H1 (cell line): ENCODE results near the gene USP24. TPM values are rescaled to one million over a fixed set of nuclear protein-coding genes. Genes with fewer than 3 reads are reported as not detected.

Source experiments
- CTCF ChIA-PET: fragments of 300-600 bp; sonication (Branson Sonifier 250); formaldehyde crosslinking; loops from one replicate; lab custom pipeline; 2021; ENCODE audit not compliant: partially characterized antibody; lab: Charles Lee
- POLR2A ChIA-PET: fragments of 300-600 bp; sonication (Branson Sonifier 250); formaldehyde crosslinking; loops from one replicate; lab custom pipeline; 2021; ENCODE audit warnings: inconsistent platforms; ENCODE audit not compliant: partially characterized antibody; lab: Charles Lee
- DNase-seq, 2 experiments: peaks; one replicate each; pipeline versions ENCODE4 v3.0.0 to v3.0.0-alpha.2; 2010 to 2022; ENCODE audit warnings: low spot score in 2 of 2, low read depth in 1 of 2, mixed read lengths in 1 of 2
- FAIRE-seq: peaks from 2 replicates; lab custom pipeline; 2011; peaks lifted over from hg19 to GRCh38; lab: Jason Lieb, UNC
- H2AFZ ChIP-seq: 2 replicates; pipeline ENCODE4 v1.8.1; 2012; ENCODE audit warnings: low read length, inconsistent platforms
- H2AK5ac ChIP-seq: 2 replicates; pipeline ENCODE4 v1.6.1; 2013; ENCODE audit warnings: low read depth, low read length
- H2BK120ac ChIP-seq: replicated peaks from 2 replicates; pipeline ENCODE3; 2013; ENCODE audit warnings: low read depth, low read length, inconsistent platforms
- H2BK12ac ChIP-seq: 2 replicates; pipeline ENCODE4 v1.6.1; 2013; ENCODE audit warnings: low read depth, low read length
- H2BK15ac ChIP-seq: 2 replicates; pipeline ENCODE4 v1.6.1; 2013; ENCODE audit warnings: low read length
- H2BK20ac ChIP-seq: 2 replicates; pipeline ENCODE4 v1.6.1; 2013; ENCODE audit warnings: low read length
- H2BK5ac ChIP-seq: 2 replicates; pipeline ENCODE4 v1.6.1; 2013; ENCODE audit warnings: low read depth, low read length
- H3K14ac ChIP-seq: 2 replicates; pipeline ENCODE4 v1.6.1; 2013; ENCODE audit warnings: inconsistent platforms; ENCODE audit not compliant: insufficient read length
- H3K18ac ChIP-seq: 2 replicates; pipeline ENCODE4 v1.6.1; 2013; ENCODE audit warnings: low read length; ENCODE audit errors: extremely low read depth
- H3K23ac ChIP-seq: 2 replicates; pipeline ENCODE4 v1.6.1; 2013; ENCODE audit warnings: inconsistent platforms; ENCODE audit not compliant: insufficient read length
- H3K23me2 ChIP-seq: 2 replicates; pipeline ENCODE4 v1.6.1; 2013; ENCODE audit warnings: low read depth, low read length
- H3K27ac ChIP-seq: 2 replicates; pipeline ENCODE4 v1.6.1; 2011; ENCODE audit warnings: low read depth, low read length, inconsistent platforms
- H3K27me3 ChIP-seq, 4 experiments: replicated peaks in 1 of 4; 1 replicate in 1 of 4; 2 replicates in 3 of 4; pipeline versions ENCODE4 v1.6.1 to v1.8.1; 2011 to 2013; ENCODE audit warnings: low read length in 3 of 4, mild to moderate bottlenecking in 3 of 4, inconsistent platforms in 2 of 4, mixed read lengths in 2 of 4, moderate library complexity in 1 of 4; ENCODE audit not compliant: control insufficient read depth in 3 of 4, insufficient read depth in 3 of 4; ENCODE audit errors: extremely low read depth in 1 of 4
- H3K36me3 ChIP-seq, 4 experiments: 2 replicates each; pipeline versions ENCODE4 v1.6.1 to v1.8.1; 2011 to 2013; ENCODE audit warnings: mild to moderate bottlenecking in 4 of 4, low read length in 3 of 4, moderate library complexity in 2 of 4, control low read depth in 1 of 4, inconsistent platforms in 1 of 4; ENCODE audit not compliant: insufficient read depth in 4 of 4, control insufficient read depth in 2 of 4
- H3K4ac ChIP-seq: replicated peaks from 2 replicates; pipeline ENCODE3; 2013; ENCODE audit warnings: low read length, low read depth, mixed read lengths, inconsistent platforms; ENCODE audit not compliant: insufficient read length
- H3K4me1 ChIP-seq, 4 experiments: replicated peaks in 1 of 4; 1 replicate in 1 of 4; 2 replicates in 3 of 4; pipeline versions ENCODE4 v1.6.1 to v1.8.1; 2011 to 2013; ENCODE audit warnings: low read length in 3 of 4, inconsistent platforms in 2 of 4, mixed read lengths in 1 of 4; ENCODE audit not compliant: insufficient read depth in 4 of 4, control insufficient read depth in 3 of 4
- H3K4me2 ChIP-seq, 2 experiments: 2 replicates each; pipeline versions ENCODE4 v1.6.1 to v1.8.1; 2011 to 2013; ENCODE audit warnings: low read depth in 2 of 2, low read length in 2 of 2, control low read depth in 1 of 2, inconsistent platforms in 1 of 2, mild to moderate bottlenecking in 1 of 2; ENCODE audit not compliant: insufficient read depth in 1 of 2
- H3K4me3 ChIP-seq, 4 experiments: fragments of 200-600, 300-600 bp in 1 of 4; sonication (generic), shearing (Covaris generic), sonication (Bioruptor Twin) in 1 of 4; 2 replicates each; pipeline versions ENCODE4 v1.5.1 to v1.8.1; 2011 to 2016; ENCODE audit warnings: low read length in 4 of 4, low read depth in 3 of 4, control low read depth in 2 of 4, inconsistent platforms in 2 of 4, mild to moderate bottlenecking in 2 of 4, mixed read lengths in 1 of 4, moderate library complexity in 1 of 4; ENCODE audit not compliant: insufficient read depth in 2 of 4; ENCODE audit errors: extremely low read depth in 1 of 4
- H3K56ac ChIP-seq: replicated peaks from 2 replicates; pipeline ENCODE3; 2013; ENCODE audit warnings: low read depth, mild to moderate bottlenecking, mixed read lengths, low read length, inconsistent platforms; ENCODE audit not compliant: insufficient read length
- H3K79me1 ChIP-seq: 2 replicates; pipeline ENCODE4 v1.6.1; 2013; ENCODE audit warnings: low read depth, low read length, control low read depth
- H3K79me2 ChIP-seq, 2 experiments: 2 replicates each; pipeline versions ENCODE4 v1.6.1 to v1.8.1; 2012 to 2013; ENCODE audit warnings: low read length in 2 of 2, mild to moderate bottlenecking in 2 of 2, inconsistent platforms in 1 of 2; ENCODE audit not compliant: insufficient read depth in 2 of 2, control insufficient read depth in 1 of 2
- H3K9ac ChIP-seq, 4 experiments: replicated peaks in 1 of 4; 1 replicate in 1 of 4; 2 replicates in 3 of 4; pipeline versions ENCODE4 v1.6.1 to v1.8.1; 2011 to 2013; ENCODE audit warnings: low read depth in 3 of 4, low read length in 3 of 4, control low read depth in 2 of 4, mild to moderate bottlenecking in 2 of 4, moderate library complexity in 2 of 4, inconsistent platforms in 1 of 4; ENCODE audit errors: extremely low read depth in 1 of 4
- H3K9me3 ChIP-seq, 2 experiments: 2 replicates each; pipeline versions ENCODE4 v1.6.1 to v1.8.1; 2012 to 2013; ENCODE audit warnings: mild to moderate bottlenecking in 2 of 2, moderate library complexity in 2 of 2, control low read depth in 1 of 2, inconsistent platforms in 1 of 2, low read depth in 1 of 2, low read length in 1 of 2, mixed read lengths in 1 of 2; ENCODE audit not compliant: insufficient read depth in 2 of 2
- H4K20me1 ChIP-seq, 2 experiments: replicated peaks in 1 of 2; 2 replicates each; pipeline versions ENCODE3 to v1.8.1; 2011 to 2013; ENCODE audit warnings: inconsistent platforms in 2 of 2, low read length in 2 of 2, mild to moderate bottlenecking in 1 of 2; ENCODE audit not compliant: insufficient read depth in 2 of 2, control insufficient read depth in 1 of 2
- H4K5ac ChIP-seq: 2 replicates; pipeline ENCODE4 v1.6.1; 2013; ENCODE audit warnings: low read length, low read depth, mixed read lengths, inconsistent platforms; ENCODE audit not compliant: insufficient read length
- H4K8ac ChIP-seq: 2 replicates; pipeline ENCODE4 v1.8.0; 2013; ENCODE audit warnings: mild to moderate bottlenecking, moderate library complexity, low read length, inconsistent platforms; ENCODE audit not compliant: insufficient read depth; ENCODE audit errors: extremely low read depth
- H4K91ac ChIP-seq: replicated peaks from 2 replicates; pipeline ENCODE3; 2013; ENCODE audit warnings: low read length, mixed read lengths, inconsistent platforms; ENCODE audit not compliant: insufficient read length
- BACH1 ChIP-seq: IDR thresholded peaks from 2 replicates; pipeline ENCODE4 v1.6.1; 2012; ENCODE audit warnings: low read length, improper control_type of control experiment
- BRCA1 ChIP-seq: IDR thresholded peaks from 2 replicates; pipeline ENCODE4 v1.6.1; 2012; ENCODE audit warnings: low read depth, low read length, improper control_type of control experiment
- CTBP2 ChIP-seq: IDR thresholded peaks from 2 replicates; pipeline ENCODE4 v1.7.0; 2011; ENCODE audit warnings: borderline replicate concordance, mild to moderate bottlenecking, moderate library complexity, mixed read lengths, low read length; ENCODE audit not compliant: insufficient read depth, insufficient read length
- EGR1 ChIP-seq: IDR thresholded peaks from 2 replicates; pipeline ENCODE4 v1.6.1; 2011; ENCODE audit warnings: low read depth, low read length, borderline replicate concordance
- EP300 ChIP-seq, 2 experiments: IDR thresholded peaks; 1 replicate in 1 of 2; 2 replicates in 1 of 2; pipeline ENCODE4 v1.6.1; 2011 to 2012; ENCODE audit warnings: low read depth in 2 of 2, low read length in 2 of 2, mild to moderate bottlenecking in 2 of 2, borderline replicate concordance in 1 of 2, inconsistent platforms in 1 of 2, moderate library complexity in 1 of 2
- PHF8 ChIP-seq: fragments of 200-600 bp; sonication (generic); conservative IDR thresholded peaks from 2 replicates; pipeline ENCODE4 v1.7.1; 2012; ENCODE audit warnings: low read depth, mild to moderate bottlenecking, inconsistent platforms, low read length, moderate library complexity
- POU5F1 ChIP-seq: IDR thresholded peaks from 2 replicates; pipeline ENCODE4 v1.6.1; 2011; ENCODE audit warnings: low read depth, mild to moderate bottlenecking, low read length, moderate library complexity
- RBBP5 ChIP-seq: IDR thresholded peaks from 2 replicates; pipeline ENCODE4 v1.7.1; 2012; ENCODE audit warnings: low read depth, mild to moderate bottlenecking, inconsistent platforms, low read length, moderate library complexity, borderline replicate concordance
- SRF ChIP-seq: IDR thresholded peaks from 2 replicates; pipeline ENCODE4 v1.6.1; 2011; ENCODE audit warnings: mild to moderate bottlenecking, low read depth, low read length, moderate library complexity
- TAF1 ChIP-seq: IDR thresholded peaks from 2 replicates; pipeline ENCODE4 v1.6.1; 2011; ENCODE audit warnings: mild to moderate bottlenecking, low read depth, low read length
- TAF7 ChIP-seq: optimal IDR thresholded peaks from 2 replicates; pipeline ENCODE3; 2011; ENCODE audit warnings: low read depth, mild to moderate bottlenecking, inconsistent platforms, low read length, moderate library complexity, borderline replicate concordance
- TCF12 ChIP-seq: IDR thresholded peaks from 2 replicates; pipeline ENCODE4 v1.6.1; 2011; ENCODE audit warnings: low read depth, mild to moderate bottlenecking, low read length
- TEAD4 ChIP-seq: IDR thresholded peaks from 2 replicates; pipeline ENCODE4 v1.6.1; 2012; ENCODE audit warnings: low read depth, low read length, inconsistent platforms, mixed read lengths
- YY1 ChIP-seq: IDR thresholded peaks from 2 replicates; pipeline ENCODE4 v1.6.1; 2011; ENCODE audit warnings: low read depth, mild to moderate bottlenecking, low read length
- WGBS, 2 experiments: shearing (Covaris generic) in 1 of 2; methylation state at CpG; one replicate each; pipeline versions ENCODE4 v1.1.6 to v1.1.7; 2013 to 2015; ENCODE audit warnings: low lambda C conversion rate in 2 of 2, mixed read lengths in 2 of 2, inconsistent platforms in 1 of 2, low coverage in 1 of 2, missing lambda C conversion rate in 1 of 2; ENCODE audit not compliant: insufficient replicate concordance in 2 of 2, insufficient coverage in 1 of 2, insufficient read length in 1 of 2; ENCODE audit errors: extremely low coverage in 1 of 2, missing lambda C conversion rate in 1 of 2; 5-methylcytosine and 5-hydroxymethylcytosine counted together
- polyA plus RNA-seq, 7 experiments: library from polyadenylated mRNA; depleted of rRNA in 3 of 7; stranded (reverse) in 5 of 7; unstranded in 2 of 7; fragments of >200 nt in 5 of 7; fragments of 200-250 nt in 2 of 7; gene quantifications; 1 replicate in 5 of 7; 2 replicates in 1 of 7; 4 replicates in 1 of 7; pipeline versions ENCODE4 v1.2.1 to v1.2.3, GENCODE V29; 2011 to 2013; ENCODE audit warnings: missing spikeins in 2 of 7, mixed read lengths in 2 of 7
- total RNA-seq: library from RNA; stranded (reverse); fragmentation: NEBNext Ultra II Directional; extraction: Animal tissue kit (Norgen Biotek cat#: 25700); gene quantifications from 2 replicates; pipeline ENCODE4 v1.2.1, GENCODE V29; 2021

USP24 gene
- total and polyA plus RNA-seq, 2 of the 8 experiments (the other 6 are each of a cell fraction or from before 2014, with no cell fraction given), result 11.1 to 34.6 TPM

- no peak overlapping the region for H2AFZ ChIP-seq
- no peak overlapping the region for H4K5ac ChIP-seq
- no peak overlapping the region for H3K4me3 ChIP-seq
- no peaks in the 10 kb centered on the region for H3K79me1 ChIP-seq
- H3K23me2 ChIP-seq, result no peaks in the 10 kb centered on the region
- DNase-seq (no peak), FAIRE-seq (no peak)
- no peak overlapping the region for H2AK5ac ChIP-seq
- H2BK5ac ChIP-seq, result no peak overlapping the region
- H3K4ac ChIP-seq, result no peak overlapping the region
- no peaks in the 10 kb centered on the region for H3K27me3 ChIP-seq
- H2BK120ac ChIP-seq, result no peak overlapping the region
- no peak overlapping the region for H3K27ac ChIP-seq
- no peaks in the 10 kb centered on the region for H4K20me1 ChIP-seq
- no peak overlapping the region for H3K9ac ChIP-seq
- no peak overlapping the region for H2BK15ac ChIP-seq
- H3K4me1 ChIP-seq, result no peaks in the 10 kb centered on the region
- ChIA-PET CTCF (interaction anchor here (0.9 to 1.5 kb wide), 4 partner anchors 10 to 25 kb away, joined by 3 read pairs; no protein-coding TSS in a partner anchor), POLR2A (no interaction called here)
- H3K56ac ChIP-seq, result no peak overlapping the region
- no peak overlapping the region for H3K14ac ChIP-seq
- no peak overlapping the region for H3K18ac ChIP-seq
- no peak overlapping the region for H3K23ac ChIP-seq
- H4K8ac ChIP-seq, result no peak overlapping the region
- H4K91ac ChIP-seq, result no peak overlapping the region
- H2BK20ac ChIP-seq, result no peak overlapping the region
- no peak for TF ChIP-seq TAF7
- no peak for TF ChIP-seq CTBP2
- TF ChIP-seq TAF1, result no peak
- TF ChIP-seq POU5F1, result no peak
- no peak for TF ChIP-seq EGR1
- no peak for TF ChIP-seq SRF
- no peak for TF ChIP-seq BACH1
- no peak for TF ChIP-seq BRCA1
- no peak for TF ChIP-seq TCF12
- TF ChIP-seq EP300 (IDR thresholded peaks at IDR 0.05; ENCODE audit: borderline replicate concordance in 1 of 2, low read depth in 2 of 2, low read length in 2 of 2), result no peak
- no peak for TF ChIP-seq TEAD4
- TF ChIP-seq RBBP5, result no peak
- no peak for TF ChIP-seq YY1
- no peak for TF ChIP-seq PHF8
- H3K9me3 ChIP-seq, result no peaks in the 10 kb centered on the region
- WGBS, 2 experiments, result 76% methylated on average over 7 of the region's 8 CpGs; no CpG with 5 or more reads in 1 of the 2 experiments
- H2BK12ac ChIP-seq, result no peak overlapping the region
- H3K79me2 ChIP-seq, result no peaks in the 10 kb centered on the region
- no peaks in the 10 kb centered on the region for H3K36me3 ChIP-seq
- no peak overlapping the region for H3K4me2 ChIP-seq
Measured at GRCh38 chr1:55252942-55253589, 37.9 kb upstream of the USP24 start.
